Measurements from ENCODE around the gene C1GALT1.

The C1GALT1 gene

DNA sequence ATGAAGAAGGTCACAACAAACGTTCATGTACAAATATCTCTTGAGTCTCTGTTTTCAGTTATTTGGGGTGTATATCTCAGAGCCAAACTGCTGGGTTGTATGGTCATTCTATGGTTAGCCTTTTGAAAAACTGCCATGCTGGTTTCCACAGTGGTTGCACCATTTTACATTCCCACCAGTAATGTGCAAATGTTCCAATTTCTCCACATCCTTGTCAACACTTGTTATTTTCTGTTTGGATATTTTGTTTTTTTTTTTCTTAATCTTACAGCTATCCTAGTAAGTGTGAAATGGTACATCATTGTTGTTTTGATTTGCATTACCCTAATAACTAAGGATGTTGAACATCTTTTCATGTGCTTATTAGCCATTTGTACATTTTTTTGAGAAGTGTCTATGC, 13.0 kb upstream of the C1GALT1 start:
- TF ChIP-seq, protein P1, sequence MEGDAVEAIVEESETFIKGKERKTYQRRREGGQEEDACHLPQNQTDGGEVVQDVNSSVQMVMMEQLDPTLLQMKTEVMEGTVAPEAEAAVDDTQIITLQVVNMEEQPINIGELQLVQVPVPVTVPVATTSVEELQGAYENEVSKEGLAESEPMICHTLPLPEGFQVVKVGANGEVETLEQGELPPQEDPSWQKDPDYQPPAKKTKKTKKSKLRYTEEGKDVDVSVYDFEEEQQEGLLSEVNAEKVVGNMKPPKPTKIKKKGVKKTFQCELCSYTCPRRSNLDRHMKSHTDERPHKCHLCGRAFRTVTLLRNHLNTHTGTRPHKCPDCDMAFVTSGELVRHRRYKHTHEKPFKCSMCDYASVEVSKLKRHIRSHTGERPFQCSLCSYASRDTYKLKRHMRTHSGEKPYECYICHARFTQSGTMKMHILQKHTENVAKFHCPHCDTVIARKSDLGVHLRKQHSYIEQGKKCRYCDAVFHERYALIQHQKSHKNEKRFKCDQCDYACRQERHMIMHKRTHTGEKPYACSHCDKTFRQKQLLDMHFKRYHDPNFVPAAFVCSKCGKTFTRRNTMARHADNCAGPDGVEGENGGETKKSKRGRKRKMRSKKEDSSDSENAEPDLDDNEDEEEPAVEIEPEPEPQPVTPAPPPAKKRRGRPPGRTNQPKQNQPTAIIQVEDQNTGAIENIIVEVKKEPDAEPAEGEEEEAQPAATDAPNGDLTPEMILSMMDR (IDR thresholded peaks at IDR 0.05; ENCODE audit: insufficient read depth, low read length, missing control alignments): no peak
- ChIA-PET POLR2A (no interaction called here), CTCF (no interaction called here)
- DNase-seq (ENCODE audit: low read depth, low spot score): no peak
- H3K4me3 ChIP-seq (ENCODE audit: low read depth, low read length): no peak overlapping the region

DNA sequence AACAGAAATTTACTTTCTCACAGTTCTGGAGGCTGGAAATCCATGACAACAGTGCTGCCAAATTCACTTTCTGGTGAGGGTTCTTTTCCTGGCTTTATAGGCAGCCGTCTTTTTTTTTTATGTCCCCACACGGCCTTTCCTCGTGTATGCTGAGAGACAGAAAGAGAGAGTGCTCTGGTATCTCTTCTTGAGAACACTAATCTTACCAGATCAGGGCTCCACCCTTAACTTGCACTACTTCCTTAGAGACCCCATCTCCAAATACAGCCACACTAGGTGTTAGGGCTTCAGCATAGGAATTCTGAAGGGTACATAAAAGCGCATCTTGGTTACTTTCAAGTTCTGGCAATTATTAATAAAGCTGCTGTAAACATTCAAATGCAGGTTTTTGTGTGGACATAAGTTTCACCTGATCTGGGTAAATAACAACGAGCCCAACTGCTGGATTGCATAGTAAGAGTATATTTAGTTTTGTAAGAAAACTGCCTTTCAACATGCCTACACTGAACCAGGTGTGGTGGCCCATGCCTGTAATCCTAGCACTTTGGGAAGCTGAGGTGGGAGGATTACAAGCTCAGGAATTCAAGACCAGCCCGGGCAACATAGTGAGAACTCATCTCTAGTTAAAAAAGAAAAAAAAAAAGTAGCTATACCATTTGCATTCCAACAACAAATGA, 8.2 kb upstream of the C1GALT1 start:
- H3K4me3 ChIP-seq (ENCODE audit: low read depth, low read length): no peak overlapping the region
- ChIA-PET POLR2A (no interaction called here), CTCF (interaction anchor here (0.6 to 1.0 kb wide), 2 partner anchors 16 to 355 kb away, joined by 3 read pairs; no protein-coding TSS in a partner anchor)
- no peak for DNase-seq (ENCODE audit: low read depth, low spot score)
- TF ChIP-seq, protein P1 (IDR thresholded peaks at IDR 0.05; ENCODE audit: insufficient read depth, low read length, missing control alignments): no peak

DNA sequence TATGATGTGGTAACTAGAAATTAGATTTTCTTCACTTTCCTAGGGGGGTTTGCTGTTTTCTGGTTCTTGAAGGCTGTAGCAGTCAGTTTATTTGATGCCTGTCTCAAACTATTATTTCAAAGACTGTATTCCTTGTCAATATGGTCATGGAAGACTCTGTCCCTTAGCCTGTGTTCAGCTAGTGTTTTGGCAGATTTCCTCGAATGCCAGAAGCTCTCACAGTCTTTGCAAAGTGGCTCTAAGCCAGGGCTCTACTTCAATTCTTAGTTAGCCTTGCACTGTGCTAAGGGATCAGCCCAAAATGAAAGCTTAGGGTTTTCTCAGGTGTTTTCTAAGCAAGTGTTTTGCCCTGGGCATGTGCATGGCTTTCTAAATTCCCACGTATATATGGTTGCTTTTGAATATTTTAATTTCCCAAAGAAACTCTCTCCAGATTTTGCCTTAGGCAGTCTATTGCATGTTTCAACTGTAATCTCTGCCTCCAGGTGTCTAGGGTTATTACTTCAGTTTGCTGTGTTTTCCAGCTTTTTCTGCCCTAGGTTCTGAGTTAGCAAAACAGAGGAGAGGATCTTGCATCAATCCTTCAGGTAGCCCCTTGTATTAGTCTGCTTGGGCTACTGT, 7.2 kb upstream of the C1GALT1 start:
- TF ChIP-seq, protein P1 (IDR thresholded peaks at IDR 0.05; ENCODE audit: insufficient read depth, low read length, missing control alignments): no peak
- ChIA-PET CTCF (interaction anchor here (0.6 kb wide), 1 partner anchor 354 kb away, joined by 3 read pairs; no protein-coding TSS in a partner anchor), POLR2A (no interaction called here)
- DNase-seq (ENCODE audit: low read depth, low spot score): no peak
- no peak overlapping the region for H3K4me3 ChIP-seq (ENCODE audit: low read depth, low read length)

DNA sequence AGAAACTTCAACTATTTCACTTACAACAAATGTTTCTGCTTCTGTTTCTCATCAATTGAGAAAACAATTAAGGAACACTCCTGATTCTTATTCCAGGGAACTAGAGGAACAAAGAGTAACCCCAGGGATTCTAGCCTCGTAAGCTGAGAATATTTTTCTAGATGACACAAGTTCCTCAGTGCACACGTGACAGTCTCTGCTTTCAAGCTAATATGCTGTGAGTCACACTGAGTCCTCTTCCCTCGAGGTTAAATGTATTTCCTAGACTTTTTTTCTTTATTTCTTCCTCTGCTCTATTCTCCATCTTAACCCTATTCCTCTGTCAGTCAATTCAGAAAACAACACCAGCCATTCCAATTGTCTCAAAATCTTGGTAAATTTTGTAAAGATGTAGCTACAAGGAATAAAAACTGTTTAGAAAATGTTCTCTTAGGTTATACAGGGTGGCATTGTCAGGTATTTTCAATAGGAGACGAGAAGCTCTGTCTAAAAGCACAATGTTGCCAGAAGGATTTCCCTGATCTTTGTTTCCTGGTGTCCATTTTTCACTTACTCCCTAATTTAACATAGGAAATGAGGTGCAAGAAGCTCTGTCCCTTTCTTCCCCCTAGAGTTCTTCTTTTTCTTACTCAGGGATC, 5.8 kb upstream of the C1GALT1 start:
- TF ChIP-seq, protein P1 (IDR thresholded peaks at IDR 0.05; ENCODE audit: insufficient read depth, low read length, missing control alignments): no peak
- CTCF ChIA-PET: interaction anchor here (1.0 kb wide), 1 partner anchor 73 kb away, joined by 5 read pairs; no protein-coding TSS in a partner anchor
- POLR2A ChIA-PET: interaction anchor here (1.1 kb wide), 1 partner anchor 19 kb away, joined by 4 read pairs; no protein-coding TSS in a partner anchor
- H3K4me3 ChIP-seq (ENCODE audit: low read depth, low read length): no peak overlapping the region
- DNase-seq (ENCODE audit: low read depth, low spot score): peak; percentile 65

DNA sequence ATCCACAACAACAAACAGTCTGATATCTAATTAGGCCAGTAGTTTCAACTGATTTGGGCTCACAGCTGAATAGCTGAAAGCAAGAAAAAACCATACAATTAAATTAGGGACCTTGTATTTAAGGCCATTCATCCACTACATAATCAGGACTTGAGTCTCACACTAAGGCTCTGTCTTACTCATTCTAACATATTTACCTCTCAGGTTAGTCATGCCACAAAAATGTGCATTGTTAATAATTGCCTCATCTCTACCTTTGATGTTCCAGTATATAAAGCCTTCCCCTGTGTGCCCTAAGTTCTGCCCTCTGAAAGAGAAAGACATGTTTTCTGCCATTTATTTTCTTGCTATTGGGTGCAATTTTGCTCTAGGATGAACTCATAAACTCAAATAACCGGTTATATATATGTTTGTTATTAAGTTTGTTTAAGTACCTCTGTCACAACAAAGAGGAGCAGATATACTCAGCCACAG, 5.3 kb upstream of the C1GALT1 start:
- no peak overlapping the region for H3K4me3 ChIP-seq (ENCODE audit: low read depth, low read length)
- ChIA-PET POLR2A (interaction anchor here (1.1 kb wide), 1 partner anchor 20 kb away, joined by 4 read pairs; no protein-coding TSS in a partner anchor), CTCF (interaction anchor here (1.0 kb wide), 1 partner anchor 74 kb away, joined by 5 read pairs; no protein-coding TSS in a partner anchor)
- no peak for DNase-seq (ENCODE audit: low read depth, low spot score)
- TF ChIP-seq, protein P1 (IDR thresholded peaks at IDR 0.05; ENCODE audit: insufficient read depth, low read length, missing control alignments): no peak

DNA sequence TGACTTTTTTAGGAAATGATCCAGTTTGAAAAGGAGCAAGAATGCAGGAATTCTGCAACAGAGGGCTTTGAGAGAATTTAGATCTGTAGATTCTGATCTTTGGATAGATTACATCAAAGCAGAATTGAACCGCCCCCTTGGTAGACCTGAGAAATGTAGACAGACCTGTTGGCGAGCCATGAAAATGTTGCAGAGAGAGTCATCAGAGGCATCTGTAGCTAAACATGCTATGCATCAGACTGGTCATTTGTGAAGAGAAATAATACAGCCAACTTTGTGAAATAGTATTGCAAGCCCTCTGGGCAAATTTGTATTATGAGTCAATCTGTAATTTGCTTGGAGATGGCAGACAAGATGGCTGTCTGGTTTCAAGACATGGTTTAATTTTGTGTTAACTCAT, 4.3 kb upstream of the C1GALT1 start:
- TF ChIP-seq, protein P1 (IDR thresholded peaks at IDR 0.05; ENCODE audit: insufficient read depth, low read length, missing control alignments): no peak
- ChIA-PET POLR2A (no interaction called here), CTCF (interaction anchor here (0.9 to 2.1 kb wide), 2 partner anchors 20 to 75 kb away, joined by 3 to 4 read pairs; no protein-coding TSS in a partner anchor)
- H3K4me3 ChIP-seq (ENCODE audit: low read depth, low read length): no peak overlapping the region
- DNase-seq (ENCODE audit: low read depth, low spot score): no peak

Measured in AG04449 (cell line).